Measurements from ENCODE around the gene DENND6A.

DENND6A gene

GRCh38 chr3:57604971-57605370 lies 87.9 kb downstream of the DENND6A start:
- DNase-seq = no peak
- Histone ChIP-seq H2AFZ (ENCODE audit: low read length) (no peak overlapping the region), H3K4me2 (ENCODE audit: low read depth, low read length) (no peak overlapping the region), H3K27me3 (replicated peaks; ENCODE audit: insufficient read depth, low read length) (no peaks in the 10 kb centered on the region), H3K9me2 (replicated peaks; ENCODE audit: insufficient read depth, low read length) (no peaks in the 10 kb centered on the region), H3F3A (ENCODE audit: insufficient read depth, low read length) (no peaks in the 10 kb centered on the region), H3K79me2 (ENCODE audit: low read length) (no peaks in the 10 kb centered on the region), H3K27ac (ENCODE audit: low read length) (no peak overlapping the region), H3K4me3 (ENCODE audit: low read length) (no peak overlapping the region), H3K36me3 (replicated peaks; ENCODE audit: insufficient read depth, low read length) (0 out of 2 replicates have a peak, but pooled peaks cover 2% of the 10 kb centered on the region), H4K20me1 (ENCODE audit: insufficient read depth, low read length) (no peaks in the 10 kb centered on the region), H3K9me3 (replicated peaks; ENCODE audit: insufficient read depth, low read length) (no peaks in the 10 kb centered on the region), H3K4me1 (ENCODE audit: low read length) (no peaks in the 10 kb centered on the region), H3K9ac (ENCODE audit: low read length) (no peak overlapping the region)
- TF ChIP-seq EZH2 (optimal IDR thresholded peaks at IDR 0.05; ENCODE audit: low read depth, low read length) = no peak
- TF ChIP-seq, protein P1, sequence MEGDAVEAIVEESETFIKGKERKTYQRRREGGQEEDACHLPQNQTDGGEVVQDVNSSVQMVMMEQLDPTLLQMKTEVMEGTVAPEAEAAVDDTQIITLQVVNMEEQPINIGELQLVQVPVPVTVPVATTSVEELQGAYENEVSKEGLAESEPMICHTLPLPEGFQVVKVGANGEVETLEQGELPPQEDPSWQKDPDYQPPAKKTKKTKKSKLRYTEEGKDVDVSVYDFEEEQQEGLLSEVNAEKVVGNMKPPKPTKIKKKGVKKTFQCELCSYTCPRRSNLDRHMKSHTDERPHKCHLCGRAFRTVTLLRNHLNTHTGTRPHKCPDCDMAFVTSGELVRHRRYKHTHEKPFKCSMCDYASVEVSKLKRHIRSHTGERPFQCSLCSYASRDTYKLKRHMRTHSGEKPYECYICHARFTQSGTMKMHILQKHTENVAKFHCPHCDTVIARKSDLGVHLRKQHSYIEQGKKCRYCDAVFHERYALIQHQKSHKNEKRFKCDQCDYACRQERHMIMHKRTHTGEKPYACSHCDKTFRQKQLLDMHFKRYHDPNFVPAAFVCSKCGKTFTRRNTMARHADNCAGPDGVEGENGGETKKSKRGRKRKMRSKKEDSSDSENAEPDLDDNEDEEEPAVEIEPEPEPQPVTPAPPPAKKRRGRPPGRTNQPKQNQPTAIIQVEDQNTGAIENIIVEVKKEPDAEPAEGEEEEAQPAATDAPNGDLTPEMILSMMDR (IDR thresholded peaks at IDR 0.05; ENCODE audit: low read length) = no peak
- no peak for TF ChIP-seq EZH2phosphoT487 (IDR thresholded peaks at IDR 0.05; ENCODE audit: low read length)

DNA sequence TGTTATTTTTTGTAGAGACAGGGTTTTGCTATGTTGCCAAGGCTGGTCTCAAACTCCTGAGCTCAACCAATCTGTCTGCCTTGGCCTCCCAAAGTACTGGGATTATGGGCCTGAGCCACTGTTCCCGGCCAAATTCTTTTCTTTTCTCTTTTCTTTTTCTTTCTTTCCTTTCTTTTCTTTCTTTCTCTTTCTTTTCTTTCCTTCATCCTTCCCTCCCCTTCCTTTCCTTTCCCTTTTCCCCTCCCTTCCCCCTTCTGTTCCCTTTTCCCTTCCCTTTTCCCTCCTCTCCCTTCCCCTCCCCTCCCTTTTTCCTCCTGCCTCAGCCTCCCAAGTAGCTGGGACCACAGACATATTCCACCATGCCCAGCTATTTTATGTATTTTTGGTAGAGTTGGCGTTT lies 92.7 kb downstream of the DENND6A start:
- no peak overlapping the region for H3K4me3 ChIP-seq (ENCODE audit: low read length)
- no peaks in the 10 kb centered on the region for H3K9me3 ChIP-seq (replicated peaks; ENCODE audit: insufficient read depth, low read length)
- peaks cover 2% of the 10 kb centered on the region; the same call in 1 of the 2 replicates for H3K36me3 ChIP-seq (replicated peaks; ENCODE audit: insufficient read depth, low read length)
- H3K27ac ChIP-seq (ENCODE audit: low read length) = no peak overlapping the region
- H3K27me3 ChIP-seq (replicated peaks; ENCODE audit: insufficient read depth, low read length) = no peaks in the 10 kb centered on the region
- peaks cover 30% of the 10 kb centered on the region for H3K79me2 ChIP-seq (ENCODE audit: low read length)
- H3K9me2 ChIP-seq (replicated peaks; ENCODE audit: insufficient read depth, low read length) = no peaks in the 10 kb centered on the region
- peaks cover 21% of the 10 kb centered on the region for H3F3A ChIP-seq (ENCODE audit: insufficient read depth, low read length)
- H3K4me2 ChIP-seq (ENCODE audit: low read depth, low read length) = no peak overlapping the region
- H2AFZ ChIP-seq (ENCODE audit: low read length) = no peak overlapping the region
- no peak for DNase-seq
- TF ChIP-seq EZH2 (optimal IDR thresholded peaks at IDR 0.05; ENCODE audit: low read depth, low read length) = no peak
- TF ChIP-seq, protein P1 (IDR thresholded peaks at IDR 0.05; ENCODE audit: low read length) = no peak
- H3K4me1 ChIP-seq (ENCODE audit: low read length) = 0 out of 2 replicates have a peak, but pooled peaks cover 2% of the 10 kb centered on the region
- H4K20me1 ChIP-seq (ENCODE audit: insufficient read depth, low read length) = peaks cover 5% of the 10 kb centered on the region
- H3K9ac ChIP-seq (ENCODE audit: low read length) = no peak overlapping the region

GRCh38 chr3:57598765-57599360 lies 94.0 kb downstream of the DENND6A start:
- TF ChIP-seq, protein P1 (IDR thresholded peaks at IDR 0.05; ENCODE audit: low read length) = no peak
- no peak for TF ChIP-seq EZH2 (optimal IDR thresholded peaks at IDR 0.05; ENCODE audit: low read depth, low read length)
- TF ChIP-seq EZH2phosphoT487 (IDR thresholded peaks at IDR 0.05; ENCODE audit: low read length) = no peak
- H3K9me2 ChIP-seq (replicated peaks; ENCODE audit: insufficient read depth, low read length) = no peaks in the 10 kb centered on the region
- peaks cover 43% of the 10 kb centered on the region for H3K79me2 ChIP-seq (ENCODE audit: low read length)
- peaks cover 13% of the 10 kb centered on the region for H4K20me1 ChIP-seq (ENCODE audit: insufficient read depth, low read length)
- H3K4me1 ChIP-seq (ENCODE audit: low read length) = peaks cover 14% of the 10 kb centered on the region; the same call in 1 of the 2 replicates
- peak overlapping the region; percentile 87; the same call in 1 of the 2 replicates for H3K27ac ChIP-seq (ENCODE audit: low read length)
- peak overlapping the region; percentile 83 for H3K4me2 ChIP-seq (ENCODE audit: low read depth, low read length)
- peak overlapping the region; percentile 69 for H3K4me3 ChIP-seq (ENCODE audit: low read length)
- no peaks in the 10 kb centered on the region for H3K9me3 ChIP-seq (replicated peaks; ENCODE audit: insufficient read depth, low read length)
- H3K36me3 ChIP-seq (replicated peaks; ENCODE audit: insufficient read depth, low read length) = no peaks in the 10 kb centered on the region; the same call in 1 of the 2 replicates
- peaks cover 21% of the 10 kb centered on the region for H3F3A ChIP-seq (ENCODE audit: insufficient read depth, low read length)
- H3K9ac ChIP-seq (ENCODE audit: low read length) = peak overlapping the region; percentile 76; the same call in 1 of the 2 replicates
- peak overlapping the region; percentile 22; the same call in 1 of the 2 replicates for H2AFZ ChIP-seq (ENCODE audit: low read length)
- no peaks in the 10 kb centered on the region for H3K27me3 ChIP-seq (replicated peaks; ENCODE audit: insufficient read depth, low read length)
- DNase-seq = no peak

All from MM.1S (cell line).